OCI-LY3 (cell line): ENCODE measurements around the gene FZR1.
A peak's percentile ranks its signal among the peaks of the same experiment; 100 is the strongest.

ENCODE experiments used
- H2AFZ ChIP-seq: fragments of 200-600, 300-600 bp; shearing (Covaris generic); 2 replicates; pipeline ENCODE4 v1.6.0; 2014; ENCODE audit warnings: antibody characterized with exemption, low read depth, low read length
- H3K27ac ChIP-seq: fragments of 200-600, 300-600 bp; sonication (generic); 2 replicates; pipeline ENCODE4 v1.5.1; 2014; ENCODE audit warnings: mild to moderate bottlenecking, low read length, moderate library complexity, mixed read lengths
- H3K27me3 ChIP-seq: fragments of 200-600, 300-600 bp; sonication (generic); 2 replicates; pipeline ENCODE4 v1.6.1; 2014; ENCODE audit warnings: low read depth, low read length, mixed read lengths
- H3K36me3 ChIP-seq: fragments of 200-600, 300-600 bp; sonication (generic); replicated peaks from 2 replicates; pipeline ENCODE3; 2014; ENCODE audit warnings: low read depth, low read length, mixed read lengths
- H3K4me1 ChIP-seq: fragments of 300-600, 200-600 bp; sonication (generic); 2 replicates; pipeline ENCODE4 v1.6.1; 2014; ENCODE audit warnings: low read length, mixed read lengths
- H3K4me2 ChIP-seq: fragments of 200-600, 300-600 bp; sonication (generic); 2 replicates; pipeline ENCODE4 v1.6.1; 2014; ENCODE audit warnings: low read length, mixed read lengths
- H3K4me3 ChIP-seq: fragments of 300-600, 200-600 bp; sonication (generic); 2 replicates; pipeline ENCODE4 v1.5.1; 2014; ENCODE audit warnings: antibody characterized with exemption, mild to moderate bottlenecking, low read length, moderate library complexity
- H3K79me2 ChIP-seq: fragments of 300-600, 200-600 bp; shearing (Covaris generic); 2 replicates; pipeline ENCODE4 v1.6.1; 2014; ENCODE audit warnings: mild to moderate bottlenecking, low read length, mixed read lengths
- H3K9ac ChIP-seq: fragments of 300-600, 200-600 bp; shearing (Covaris generic); 2 replicates; pipeline ENCODE4 v1.6.0; 2014; ENCODE audit warnings: mild to moderate bottlenecking, low read length, moderate library complexity
- H3K9me3 ChIP-seq: fragments of 200-600, 300-600 bp; shearing (Covaris generic); 2 replicates; pipeline ENCODE4 v1.6.1; 2014; ENCODE audit warnings: low read length, mixed read lengths; ENCODE audit not compliant: insufficient read depth
- H4K20me1 ChIP-seq: fragments of 200-600, 300-600 bp; sonication (generic); 2 replicates; pipeline ENCODE4 v1.6.1; 2016; ENCODE audit warnings: low read length, mixed read lengths; ENCODE audit not compliant: insufficient read depth
- CTCF ChIP-seq: fragments of 200-600, 300-600 bp; sonication (generic); IDR thresholded peaks from 2 replicates; pipeline ENCODE4 v1.5.1; 2014; ENCODE audit warnings: antibody characterized with exemption, low read length, low read depth
- EZH2phosphoT487 ChIP-seq: fragments of 200-600 bp; shearing (Covaris generic); IDR thresholded peaks from 2 replicates; pipeline ENCODE4 v1.6.1; 2018; ENCODE audit warnings: antibody characterized with exemption, mixed run types, low read depth

Gene FZR1

DNA sequence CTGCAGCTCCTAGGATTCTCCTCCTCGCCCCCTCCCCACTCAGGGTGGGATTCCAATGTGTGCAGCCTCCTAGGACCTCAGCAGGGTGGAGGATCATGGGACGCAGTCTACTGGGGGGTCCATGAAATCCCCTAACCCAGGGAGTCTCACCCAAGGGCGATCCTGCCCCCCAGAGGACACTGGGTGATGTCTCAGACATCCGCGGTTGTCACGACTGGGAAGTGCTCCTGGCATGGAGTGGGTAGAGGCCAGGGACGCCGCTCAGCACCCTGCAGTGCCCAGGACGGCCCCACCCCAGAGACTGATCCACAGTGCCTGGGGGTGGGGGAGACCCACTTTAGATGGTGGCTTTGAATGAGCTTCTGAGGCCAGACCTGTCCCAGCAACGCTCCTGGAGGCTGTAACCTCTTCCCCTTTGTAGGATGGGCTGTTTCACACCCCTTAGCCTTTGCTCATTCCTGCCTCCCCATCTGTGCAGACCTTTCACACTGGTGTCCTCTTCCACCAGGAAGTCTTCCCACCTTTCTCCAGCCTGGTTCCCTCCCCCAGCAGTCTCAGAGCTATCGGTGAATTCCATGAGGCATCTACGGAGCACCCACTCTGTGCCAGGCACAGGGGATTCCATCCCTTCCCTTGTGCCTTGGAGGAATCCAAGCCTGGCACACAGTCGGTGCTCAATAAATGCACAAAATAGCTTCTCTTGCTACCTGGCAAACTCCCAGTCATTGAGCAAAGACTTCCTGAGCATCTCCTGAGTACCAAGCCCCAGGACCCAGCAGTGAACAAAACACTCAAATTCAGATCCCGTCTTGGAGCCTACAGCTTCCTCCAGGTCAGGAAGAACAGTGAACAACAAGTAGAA is 36.2 kb upstream of the FZR1 start:
- Histone ChIP-seq H3K9me3 (no peaks in the 10 kb centered on the region), H3K4me1 (no peaks in the 10 kb centered on the region), H2AFZ (no peak overlapping the region), H3K79me2 (no peaks in the 10 kb centered on the region), H4K20me1 (no peaks in the 10 kb centered on the region), H3K4me2 (no peak overlapping the region), H3K36me3 (peaks cover 6% of the 10 kb centered on the region), H3K4me3 (no peak overlapping the region), H3K27ac (no peak overlapping the region), H3K27me3 (peaks cover under 1% of the 10 kb centered on the region; the same call in 1 of the 2 replicates), H3K9ac (no peak overlapping the region)
- no peak for TF ChIP-seq EZH2phosphoT487
- peak; percentile 21; the same call in 1 of the 2 replicates for TF ChIP-seq CTCF

GRCh38 chr19:3470500-3471128 is 35.5 kb upstream of the FZR1 start:
- TF ChIP-seq CTCF = no peak
- no peak for TF ChIP-seq EZH2phosphoT487
- no peak overlapping the region for H3K27ac ChIP-seq
- H4K20me1 ChIP-seq = no peaks in the 10 kb centered on the region
- peaks cover 6% of the 10 kb centered on the region; the same call in 1 of the 2 replicates for H3K27me3 ChIP-seq
- H3K9me3 ChIP-seq = no peaks in the 10 kb centered on the region
- no peak overlapping the region for H2AFZ ChIP-seq
- H3K4me2 ChIP-seq = no peak overlapping the region
- peaks cover 6% of the 10 kb centered on the region for H3K36me3 ChIP-seq
- H3K79me2 ChIP-seq = no peaks in the 10 kb centered on the region
- H3K4me1 ChIP-seq = no peaks in the 10 kb centered on the region
- H3K9ac ChIP-seq = no peak overlapping the region
- no peak overlapping the region for H3K4me3 ChIP-seq

GRCh38 chr19:3471954-3472655 is 34.0 kb upstream of the FZR1 start:
- Histone ChIP-seq H3K9ac (no peak overlapping the region), H3K27ac (no peak overlapping the region), H3K27me3 (peaks cover 14% of the 10 kb centered on the region; the same call in 1 of the 2 replicates), H3K4me1 (no peaks in the 10 kb centered on the region), H3K79me2 (no peaks in the 10 kb centered on the region), H3K4me3 (no peak overlapping the region), H3K4me2 (no peak overlapping the region), H4K20me1 (no peaks in the 10 kb centered on the region), H3K9me3 (no peaks in the 10 kb centered on the region), H2AFZ (no peak overlapping the region), H3K36me3 (peaks cover 6% of the 10 kb centered on the region)
- peak; percentile 96 for TF ChIP-seq CTCF
- TF ChIP-seq EZH2phosphoT487 = no peak

GRCh38 chr19:3474010-3474409 is 32.1 kb upstream of the FZR1 start:
- H3K4me1 ChIP-seq = no peaks in the 10 kb centered on the region

More at GRCh38 chr19:3474010-3474409, 32.1 kb upstream of the FZR1 start:
- no peak overlapping the region for H3K4me2 ChIP-seq
- H3K36me3 ChIP-seq = no peaks in the 10 kb centered on the region
- H3K27me3 ChIP-seq = peaks cover 14% of the 10 kb centered on the region; the same call in 1 of the 2 replicates
- H2AFZ ChIP-seq = no peak overlapping the region
- TF ChIP-seq EZH2phosphoT487 (no peak), CTCF (no peak)
- no peaks in the 10 kb centered on the region for H4K20me1 ChIP-seq
- H3K4me3 ChIP-seq = no peak overlapping the region
- no peak overlapping the region for H3K9ac ChIP-seq
- H3K27ac ChIP-seq = no peak overlapping the region
- no peaks in the 10 kb centered on the region for H3K79me2 ChIP-seq
- H3K9me3 ChIP-seq = no peaks in the 10 kb centered on the region
